Islet of Langerhans (tissue), 1 donor: ENCODE results near the gene PLVAP.

Experiments
- FAIRE-seq: peaks from one replicate; lab custom pipeline; 2011; peaks lifted over from hg19 to GRCh38; lab: Jason Lieb, UNC

PLVAP gene, protein sequence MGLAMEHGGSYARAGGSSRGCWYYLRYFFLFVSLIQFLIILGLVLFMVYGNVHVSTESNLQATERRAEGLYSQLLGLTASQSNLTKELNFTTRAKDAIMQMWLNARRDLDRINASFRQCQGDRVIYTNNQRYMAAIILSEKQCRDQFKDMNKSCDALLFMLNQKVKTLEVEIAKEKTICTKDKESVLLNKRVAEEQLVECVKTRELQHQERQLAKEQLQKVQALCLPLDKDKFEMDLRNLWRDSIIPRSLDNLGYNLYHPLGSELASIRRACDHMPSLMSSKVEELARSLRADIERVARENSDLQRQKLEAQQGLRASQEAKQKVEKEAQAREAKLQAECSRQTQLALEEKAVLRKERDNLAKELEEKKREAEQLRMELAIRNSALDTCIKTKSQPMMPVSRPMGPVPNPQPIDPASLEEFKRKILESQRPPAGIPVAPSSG

GRCh38 chr19:17376935-17377600 is at the start of gene PLVAP:
PLVAP (minus strand) TSS chr19:17377342; CDS start chr19:17377288, 54 bp downstream.
- FAIRE-seq = no peak

GRCh38 chr19:17424743-17425365 is 47.7 kb upstream of the PLVAP start:
- FAIRE-seq = no peak

DNA sequence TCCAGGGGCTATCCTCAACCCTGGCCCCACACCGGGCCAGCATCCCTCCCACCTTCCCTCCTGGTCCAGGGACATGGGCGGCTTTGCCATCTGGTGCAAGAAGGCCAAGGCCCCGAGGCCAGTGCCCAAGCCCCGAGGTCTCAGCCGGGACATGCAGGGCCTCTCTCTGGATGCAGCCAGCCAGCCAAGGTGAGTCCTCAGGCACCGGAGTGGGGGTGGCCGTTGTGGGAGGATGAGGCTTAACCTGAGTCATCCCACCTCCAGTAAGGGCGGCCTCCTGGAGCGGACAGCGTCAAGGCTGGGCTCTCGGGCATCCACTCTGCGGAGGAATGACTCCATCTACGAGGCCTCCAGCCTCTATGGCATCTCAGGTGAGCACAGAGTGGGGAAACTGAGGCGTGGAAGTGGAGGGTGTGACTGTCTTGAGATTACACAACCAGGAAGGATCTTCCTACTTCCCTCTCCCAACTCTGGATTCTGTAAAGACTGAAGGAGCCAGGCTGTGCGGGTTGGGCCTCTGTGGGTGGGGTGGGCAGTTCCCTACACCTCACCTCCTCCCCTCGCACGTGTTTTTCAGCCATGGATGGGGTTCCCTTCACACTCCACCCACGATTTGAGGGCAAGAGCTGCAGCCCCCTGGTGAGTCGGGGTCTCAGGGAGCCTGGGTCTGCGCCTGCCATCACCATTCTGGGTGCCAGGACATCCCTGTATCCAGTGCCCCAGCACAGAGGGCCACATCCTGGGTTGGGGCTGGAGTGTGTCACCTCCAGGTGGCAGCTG is 46.5 kb upstream of the PLVAP start:
- no peak for FAIRE-seq

DNA sequence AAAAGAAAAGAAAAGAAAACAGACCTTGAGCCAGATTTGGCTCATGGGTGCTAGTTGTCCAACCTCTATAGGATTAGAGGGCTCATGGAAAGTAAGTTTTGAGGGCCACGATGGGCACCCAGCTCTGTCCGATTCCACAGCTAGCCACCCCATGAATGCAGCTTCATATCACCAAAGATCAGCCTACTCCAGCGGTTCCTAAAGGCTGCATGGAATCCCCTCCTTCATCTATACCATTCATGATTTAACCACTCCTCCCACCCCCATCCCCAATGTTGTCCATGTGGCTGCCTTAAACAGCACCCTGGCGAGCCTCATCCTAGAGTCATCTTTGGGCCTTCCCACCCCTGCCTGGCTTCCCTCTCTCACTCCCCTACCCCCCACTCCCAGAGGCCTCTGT is 44.8 kb upstream of the PLVAP start:
- no peak for FAIRE-seq

DNA sequence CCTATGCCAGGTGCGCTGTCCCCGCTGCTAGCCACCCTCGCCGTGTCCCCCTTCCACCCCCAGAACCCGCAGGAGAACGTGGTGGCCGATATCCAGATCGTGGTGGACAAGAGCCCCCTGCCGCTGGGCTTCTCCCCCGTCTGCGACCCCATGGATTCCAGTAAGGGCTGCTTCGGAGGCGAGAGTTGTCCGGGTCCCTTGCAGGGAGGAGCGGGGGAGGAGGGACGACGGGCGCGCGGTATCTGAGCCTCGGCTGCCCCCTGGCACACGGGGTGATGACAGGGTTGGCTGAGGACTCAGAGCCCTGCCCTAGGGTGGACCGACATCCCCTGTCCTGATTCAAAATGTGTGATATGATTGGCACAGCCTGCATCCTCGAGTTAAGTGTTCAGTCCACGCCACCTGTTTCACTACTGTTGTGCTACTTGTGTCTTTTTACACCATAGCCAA is 43.4 kb upstream of the PLVAP start:
- FAIRE-seq = no peak

DNA sequence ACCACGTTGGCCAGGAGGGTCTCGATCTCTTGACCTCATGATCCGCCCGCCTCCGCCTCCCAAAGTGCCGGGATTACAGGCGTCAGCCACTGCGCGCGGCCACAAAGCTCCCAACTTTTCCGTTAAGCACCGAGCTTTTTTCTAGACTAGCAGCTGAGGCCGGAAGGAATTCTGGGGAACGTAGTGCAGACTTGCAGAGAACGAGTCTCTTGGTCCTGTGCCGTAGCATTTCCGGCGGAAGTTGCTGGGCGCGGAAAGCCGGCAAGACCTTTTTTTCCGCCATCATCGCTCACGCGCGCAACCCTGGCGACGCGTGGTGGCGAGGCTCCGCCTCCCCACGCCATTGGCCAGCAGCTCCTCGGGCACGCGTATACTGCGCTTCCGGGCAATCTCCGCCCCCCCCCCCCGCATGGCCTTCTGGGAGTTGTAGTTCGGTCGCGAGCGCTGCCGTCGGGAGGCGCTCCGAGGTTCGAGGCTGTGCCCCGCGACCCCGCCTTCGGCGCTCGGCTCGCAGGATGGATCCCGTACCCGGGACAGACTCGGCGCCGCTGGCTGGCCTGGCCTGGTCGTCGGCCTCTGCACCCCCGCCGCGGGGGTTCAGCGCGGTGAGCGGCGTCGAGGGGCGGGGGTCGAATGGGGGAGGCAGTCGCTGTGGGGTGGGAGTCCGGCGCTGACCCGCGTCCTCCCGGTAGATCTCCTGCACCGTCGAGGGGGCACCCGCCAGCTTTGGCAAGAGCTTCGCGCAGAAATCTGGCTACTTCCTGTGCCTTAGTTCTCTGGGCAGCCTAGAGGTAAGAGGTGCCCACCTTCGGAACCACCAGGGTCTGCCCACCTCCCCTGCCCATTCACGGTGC is 42.7 kb upstream of the PLVAP start, which contains the start of gene MVB12A:
MVB12A (plus strand) TSS at position 427 of the 854 bp plus-strand sequence; CDS start at position 516, 89 bp downstream.
- FAIRE-seq = peak; percentile 93

- FAIRE-seq = no peak
Observed at GRCh38 chr19:17419154-17419620, 42.0 kb upstream of the PLVAP start.

- no peak for FAIRE-seq
Observed at GRCh38 chr19:17418710-17419109, 41.6 kb upstream of the PLVAP start.

DNA sequence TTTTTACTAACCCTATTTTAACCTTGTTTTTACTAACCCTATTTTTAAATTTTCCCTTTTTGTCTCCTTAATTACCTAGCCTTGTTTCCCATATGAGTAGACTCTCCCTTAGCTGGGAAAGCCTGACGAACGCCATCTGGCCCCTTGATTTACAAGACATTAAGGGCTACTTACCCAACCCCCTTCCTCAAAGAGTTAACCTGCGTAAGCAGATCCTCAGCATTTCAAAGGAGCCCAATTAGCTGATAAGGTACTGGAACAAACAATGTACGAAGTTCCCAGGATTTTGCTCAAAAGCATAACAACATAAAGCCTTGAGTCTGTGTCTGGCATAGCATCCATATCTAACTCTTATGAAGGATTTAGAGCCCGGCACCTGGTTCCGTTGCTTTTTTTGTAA is 38.0 kb upstream of the PLVAP start:
- FAIRE-seq = no peak

- no peak for FAIRE-seq
Observed at GRCh38 chr19:17414097-17414496, 37.0 kb upstream of the PLVAP start.

DNA sequence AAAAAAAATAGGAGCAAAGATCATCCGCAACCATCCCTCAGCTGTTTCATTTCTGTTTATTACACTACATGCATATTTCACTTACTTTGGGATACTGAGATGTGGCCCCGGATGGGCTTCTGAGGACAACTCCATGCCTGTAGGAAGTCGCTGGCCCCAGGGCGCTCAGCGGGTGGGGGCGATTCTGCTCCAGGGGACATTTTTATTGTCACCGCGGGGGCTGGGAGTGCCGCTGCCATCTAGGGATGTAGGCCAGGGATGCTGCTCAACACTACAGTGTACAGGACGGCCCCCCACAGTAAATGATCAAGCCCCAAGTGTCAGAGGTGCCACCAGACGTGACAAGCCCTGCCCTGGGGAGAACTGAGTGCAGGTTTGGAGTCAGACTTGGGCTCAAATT is 34.7 kb upstream of the PLVAP start:
- no peak for FAIRE-seq

GRCh38 chr19:17409990-17410389 is 32.8 kb upstream of the PLVAP start:
- FAIRE-seq = no peak

DNA sequence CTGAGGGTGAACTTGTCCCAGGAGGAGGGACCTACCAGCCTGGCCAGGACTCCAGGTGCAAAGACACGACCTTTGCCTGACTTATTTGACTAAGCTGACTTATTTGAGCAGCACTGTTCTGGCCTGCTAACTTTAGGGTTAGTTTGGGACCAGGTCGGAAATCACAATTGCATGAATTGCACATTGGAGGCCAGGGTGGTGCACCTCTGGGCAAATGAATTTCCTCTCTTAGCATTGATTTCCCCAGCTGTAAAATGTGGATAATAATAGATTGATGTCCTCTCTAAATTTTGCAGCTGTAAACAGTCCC is 29.7 kb upstream of the PLVAP start:
- no peak for FAIRE-seq

- FAIRE-seq = no peak
Observed at GRCh38 chr19:17406046-17406886, 29.1 kb upstream of the PLVAP start.

DNA sequence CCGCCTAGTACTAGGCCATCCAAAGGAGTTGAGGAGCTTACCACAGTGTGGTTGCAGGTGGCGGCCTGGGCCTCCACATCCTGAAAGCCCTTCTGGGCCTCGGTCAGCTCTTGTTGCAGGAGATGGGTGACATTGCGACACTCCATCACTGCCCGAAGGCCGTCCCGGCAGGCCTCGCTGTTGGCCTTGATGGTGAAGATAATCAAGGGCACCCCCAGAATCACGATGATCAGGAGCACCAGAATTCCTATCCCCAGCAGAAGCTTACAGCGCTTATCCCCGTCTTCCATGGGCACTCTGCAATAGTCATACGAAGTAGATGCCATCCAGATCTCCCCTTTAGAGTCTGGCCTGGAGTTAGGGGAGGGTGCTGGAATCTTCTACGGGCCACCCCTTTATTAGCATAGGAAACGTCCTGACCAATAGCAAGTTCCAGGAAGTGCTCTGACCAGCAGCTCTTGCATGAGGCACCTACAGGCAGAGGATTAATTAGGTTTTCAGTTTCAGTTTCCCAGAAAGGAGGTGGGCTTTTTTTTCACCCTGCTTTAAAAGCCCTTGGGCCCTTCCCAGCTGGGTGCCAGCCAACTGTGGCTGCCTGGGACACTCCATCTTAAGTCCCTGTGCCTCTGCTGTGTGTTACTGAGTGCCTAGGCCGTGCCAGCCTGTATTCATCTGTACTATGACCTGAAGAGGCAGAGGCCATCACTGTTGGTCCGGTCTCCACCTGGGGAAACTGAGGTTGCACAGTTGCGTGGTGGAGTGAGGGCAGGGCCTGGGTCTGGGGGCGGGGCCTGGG is 28.3 kb upstream of the PLVAP start, which contains the start of gene BST2:
BST2 (minus strand) TSS at position 381 of the 796 bp plus-strand sequence; CDS start at position 326, 55 bp downstream.
- no peak for FAIRE-seq

DNA sequence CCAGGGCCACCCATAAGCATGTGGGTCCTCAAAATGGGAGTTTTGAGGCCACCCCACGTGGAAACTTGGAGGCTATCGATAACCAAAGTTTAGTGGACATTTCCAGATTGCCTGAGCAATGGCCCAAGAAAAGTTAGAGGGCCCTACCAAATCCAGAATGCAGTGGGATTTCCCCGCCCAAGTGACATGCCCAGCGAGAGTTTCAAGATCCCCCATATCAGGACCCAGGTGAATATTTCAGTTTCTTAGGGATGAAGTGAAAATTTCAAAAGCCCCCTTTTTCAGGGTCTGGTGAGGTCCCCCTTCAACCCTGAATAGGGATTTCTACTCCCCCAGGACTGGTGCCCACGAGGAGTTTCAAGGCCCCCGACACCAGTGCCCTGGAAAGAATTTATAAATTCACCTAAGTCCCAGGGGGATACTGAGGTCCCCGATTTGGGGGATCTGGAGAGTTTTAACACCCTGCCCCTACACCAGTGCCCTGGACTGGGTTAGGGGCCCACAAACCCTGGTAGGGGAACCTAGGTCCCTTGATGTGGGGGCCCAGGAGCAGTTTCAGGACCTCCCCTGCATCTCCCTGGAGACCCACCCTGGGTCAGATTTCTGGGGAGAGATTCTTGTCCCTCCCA is 27.6 kb upstream of the PLVAP start:
- no peak for FAIRE-seq

DNA sequence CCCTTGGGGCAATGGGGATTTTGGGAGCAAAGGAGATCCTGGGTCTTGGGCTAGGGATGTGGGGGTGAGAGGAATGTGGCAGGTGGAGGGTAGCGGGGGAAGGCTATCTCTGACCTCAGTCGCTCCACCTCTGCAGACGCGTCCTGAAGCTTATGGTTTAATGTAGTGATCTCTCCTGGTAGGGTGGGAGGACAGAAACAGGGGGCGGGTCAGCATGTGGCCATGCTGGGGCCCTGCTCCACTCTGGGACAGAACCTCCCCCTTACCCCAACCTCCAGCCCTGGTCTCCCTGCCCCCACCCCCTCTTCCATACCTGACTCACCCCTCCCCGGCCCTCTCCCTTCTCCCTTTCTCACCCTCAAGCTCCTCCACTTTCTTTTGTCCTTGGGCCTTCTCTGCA is 26.9 kb upstream of the PLVAP start:
- FAIRE-seq = no peak

DNA sequence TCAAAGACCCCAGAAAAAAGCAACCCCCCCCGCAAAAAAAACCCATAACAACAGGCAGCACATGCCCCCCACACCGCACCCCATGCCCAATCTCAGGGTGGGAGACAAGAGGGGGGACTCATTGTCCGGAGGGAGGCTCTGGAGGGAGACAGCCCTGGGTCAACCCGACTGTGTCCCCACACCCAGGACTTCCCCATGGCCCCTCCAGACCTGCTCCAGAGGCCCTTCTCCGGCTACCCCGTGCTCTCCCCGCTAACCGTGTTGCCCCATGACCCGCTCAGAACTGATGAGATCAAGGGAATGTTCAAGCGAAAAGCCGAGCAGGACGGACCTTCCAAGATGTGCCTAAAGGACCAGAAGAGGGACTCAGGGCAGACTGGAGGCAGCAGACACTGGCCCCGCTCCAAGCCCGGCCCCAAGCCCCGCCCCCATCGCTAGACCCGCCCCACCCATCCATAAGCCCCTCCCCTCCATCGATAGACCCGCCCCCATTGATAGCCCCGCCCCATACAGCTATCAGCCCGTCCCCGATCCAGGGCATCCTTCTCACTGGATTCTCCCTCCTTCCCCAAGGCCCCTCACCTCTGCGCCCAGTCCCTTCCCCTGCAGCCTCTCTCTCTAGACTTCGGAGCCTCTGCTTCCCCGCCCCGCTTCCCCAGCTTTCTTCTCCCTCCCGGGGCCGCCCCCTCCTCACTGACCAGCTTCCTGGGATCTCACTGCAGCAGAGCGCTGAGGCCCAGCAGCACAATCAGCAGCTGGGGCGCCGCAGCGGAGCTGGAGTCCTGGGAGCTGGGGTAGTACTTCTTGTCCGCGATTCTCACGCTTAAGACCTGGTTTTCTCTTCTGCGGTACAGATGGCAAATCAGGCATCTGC is 26.1 kb upstream of the PLVAP start:
- FAIRE-seq = no peak
